GM19328 (cell line): ENCODE data around the gene GOLGA6L2.

ENCODE experiments used
- ATAC-seq: cut with Tn5 transposase; IDR thresholded peaks from one replicate; pipeline ENCODE4 v1.9.1; 2021; ENCODE audit warnings: mild to moderate bottlenecking, moderate library complexity; ENCODE audit not compliant: unreplicated experiment

Gene GOLGA6L2, protein sequence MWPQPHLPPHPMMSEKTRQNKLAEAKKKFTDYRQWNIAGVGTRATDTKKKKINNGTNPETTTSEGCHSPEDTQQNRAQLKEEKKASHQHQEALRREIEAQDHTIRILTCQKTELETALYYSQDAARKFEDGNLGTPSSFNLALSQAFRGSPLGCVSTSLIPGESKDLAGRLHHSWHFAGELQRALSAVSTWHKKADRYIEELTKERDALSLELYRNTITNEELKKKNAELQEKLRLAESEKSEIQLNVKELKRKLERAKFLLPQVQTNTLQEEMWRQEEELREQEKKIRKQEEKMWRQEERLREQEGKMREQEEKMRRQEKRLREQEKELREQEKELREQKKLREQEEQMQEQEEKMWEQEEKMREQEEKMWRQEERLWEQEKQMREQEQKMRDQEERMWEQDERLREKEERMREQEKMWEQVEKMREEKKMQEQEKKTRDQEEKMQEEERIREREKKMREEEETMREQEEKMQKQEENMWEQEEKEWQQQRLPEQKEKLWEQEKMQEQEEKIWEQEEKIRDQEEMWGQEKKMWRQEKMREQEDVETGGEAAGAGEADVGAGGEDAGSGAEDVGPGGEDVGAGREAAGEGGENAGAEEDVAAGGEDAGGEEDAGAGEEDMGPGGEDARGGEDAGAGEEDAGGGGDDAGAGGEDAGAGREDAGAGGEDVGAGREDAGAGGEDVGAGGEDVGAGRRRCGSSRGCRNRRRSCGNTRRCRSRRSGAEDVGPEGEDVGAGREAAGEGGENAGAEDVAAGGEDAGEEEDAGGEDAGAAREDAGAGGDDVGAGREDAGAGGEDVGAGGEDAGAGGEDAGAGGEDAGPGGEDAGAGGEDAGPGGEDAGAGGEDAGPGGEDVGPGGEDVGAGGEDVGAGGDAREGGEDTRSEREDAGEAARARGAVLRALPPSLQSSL

DNA sequence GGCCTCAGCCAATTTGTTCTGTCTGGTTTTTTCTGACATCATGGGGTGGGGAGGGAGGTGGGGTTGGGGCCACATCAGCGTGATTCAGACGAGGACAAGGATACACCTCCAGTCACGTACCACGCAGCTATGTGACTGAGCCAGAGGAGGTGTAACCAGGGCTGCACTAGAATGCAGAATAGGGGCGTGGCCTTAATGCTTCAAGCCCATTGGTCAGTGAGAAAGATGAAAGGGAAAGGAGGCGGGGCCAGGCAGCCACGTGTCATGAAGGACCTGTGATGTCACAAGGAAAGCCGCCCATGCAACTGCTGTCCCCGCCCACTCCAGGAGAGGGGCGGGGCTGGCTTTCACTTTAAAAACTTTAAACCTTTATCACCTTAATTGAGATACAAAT lies at the start of gene GOLGA6L2:
Gene GOLGA6L2 (minus strand): TSS at position 137 of the 394 bp plus-strand sequence. CDS start 62 bp downstream, at position 75.
- ATAC-seq, result no peak

- no peak for ATAC-seq
These were observed 37.8 kb upstream of the GOLGA6L2 start for GRCh38 chr15:23484870-23485269.

GRCh38 chr15:23483821-23484299 lies 36.8 kb upstream of the GOLGA6L2 start:
- no peak for ATAC-seq

GRCh38 chr15:23482764-23483489 lies 35.9 kb upstream of the GOLGA6L2 start:
- no peak for ATAC-seq

- no peak for ATAC-seq
These were observed 35.2 kb upstream of the GOLGA6L2 start for GRCh38 chr15:23482228-23482627.

GRCh38 chr15:23477920-23478319 lies 30.9 kb upstream of the GOLGA6L2 start:
- no peak for ATAC-seq

DNA sequence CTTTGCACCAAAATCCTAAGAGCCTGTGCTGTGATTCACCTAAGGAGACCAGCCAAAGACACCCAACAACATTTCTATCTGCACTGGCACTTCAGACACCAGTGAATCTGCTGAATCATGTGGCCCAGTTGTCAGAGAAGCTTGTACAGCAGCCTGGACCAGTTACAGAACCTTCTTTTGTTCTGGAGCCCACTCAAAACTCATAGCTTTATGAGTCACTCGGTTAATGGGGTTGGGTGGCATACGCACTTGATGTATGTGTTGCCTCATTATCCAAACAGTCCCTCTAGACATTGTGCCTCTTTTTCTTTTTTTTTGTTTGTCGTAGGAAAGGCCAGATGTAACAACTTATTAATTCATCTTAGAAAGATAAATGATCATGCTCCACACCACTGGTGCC lies 25.6 kb upstream of the GOLGA6L2 start:
- ATAC-seq, result no peak

DNA sequence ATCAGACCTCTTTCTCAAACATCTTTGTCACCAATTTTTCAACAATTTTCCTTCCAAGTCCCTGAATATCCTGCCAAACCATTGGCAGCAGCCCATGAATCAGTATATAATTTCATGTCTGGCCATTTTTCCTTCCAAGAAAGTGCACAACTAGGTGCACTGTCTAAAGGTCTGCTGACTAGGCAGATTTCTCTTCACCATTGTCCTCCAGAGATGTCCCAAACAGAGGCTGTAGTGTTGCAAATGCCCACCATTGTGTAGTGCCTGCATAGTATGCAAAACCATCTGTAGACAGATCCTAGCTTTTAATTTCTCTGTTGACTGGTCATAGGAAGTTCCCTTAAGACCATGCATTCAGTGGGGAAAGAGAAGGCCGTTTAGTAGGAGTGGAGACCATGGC lies 25.0 kb upstream of the GOLGA6L2 start:
- no peak for ATAC-seq

DNA sequence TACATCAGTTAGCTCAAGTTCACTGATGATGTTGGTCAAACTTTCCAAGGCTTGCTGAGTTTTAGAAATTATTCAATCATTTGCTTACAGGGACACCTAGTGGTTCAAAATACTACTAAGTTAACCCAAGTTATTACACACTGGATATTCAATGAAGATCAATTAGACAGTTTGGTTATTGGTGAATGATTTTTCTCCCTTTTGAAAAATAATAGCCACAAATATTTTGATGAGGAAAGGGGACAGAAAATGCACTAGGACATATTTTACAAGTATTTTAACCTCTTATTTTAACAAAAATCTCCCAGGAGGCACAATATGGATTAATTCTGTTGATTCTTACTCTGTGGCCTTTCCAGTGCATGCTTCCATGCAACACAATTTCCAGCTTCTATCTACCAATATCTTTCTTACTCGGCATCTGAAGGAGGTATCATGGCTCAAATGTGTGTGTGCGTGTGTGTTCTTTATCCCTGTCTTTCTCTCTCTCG lies 20.1 kb upstream of the GOLGA6L2 start:
- no peak for ATAC-seq

DNA sequence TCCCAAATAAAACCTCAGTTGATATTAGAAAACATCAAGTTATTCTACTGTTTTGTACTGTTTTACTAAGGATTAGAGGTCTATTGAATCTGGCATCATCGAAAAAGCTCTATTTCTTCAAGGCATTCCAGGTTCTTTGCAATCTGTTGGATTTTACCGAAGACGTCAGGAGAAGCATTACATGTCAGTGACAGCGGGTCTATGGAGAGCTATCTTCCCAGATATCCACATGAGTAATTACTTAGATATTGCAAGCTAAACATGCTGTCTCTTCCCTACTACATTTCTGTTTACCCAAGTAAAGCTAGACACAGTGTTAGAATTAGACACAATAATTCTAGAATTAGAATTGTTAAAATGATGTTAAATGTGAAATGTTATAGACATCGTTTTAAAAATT lies 10.8 kb upstream of the GOLGA6L2 start:
- no peak for ATAC-seq

DNA sequence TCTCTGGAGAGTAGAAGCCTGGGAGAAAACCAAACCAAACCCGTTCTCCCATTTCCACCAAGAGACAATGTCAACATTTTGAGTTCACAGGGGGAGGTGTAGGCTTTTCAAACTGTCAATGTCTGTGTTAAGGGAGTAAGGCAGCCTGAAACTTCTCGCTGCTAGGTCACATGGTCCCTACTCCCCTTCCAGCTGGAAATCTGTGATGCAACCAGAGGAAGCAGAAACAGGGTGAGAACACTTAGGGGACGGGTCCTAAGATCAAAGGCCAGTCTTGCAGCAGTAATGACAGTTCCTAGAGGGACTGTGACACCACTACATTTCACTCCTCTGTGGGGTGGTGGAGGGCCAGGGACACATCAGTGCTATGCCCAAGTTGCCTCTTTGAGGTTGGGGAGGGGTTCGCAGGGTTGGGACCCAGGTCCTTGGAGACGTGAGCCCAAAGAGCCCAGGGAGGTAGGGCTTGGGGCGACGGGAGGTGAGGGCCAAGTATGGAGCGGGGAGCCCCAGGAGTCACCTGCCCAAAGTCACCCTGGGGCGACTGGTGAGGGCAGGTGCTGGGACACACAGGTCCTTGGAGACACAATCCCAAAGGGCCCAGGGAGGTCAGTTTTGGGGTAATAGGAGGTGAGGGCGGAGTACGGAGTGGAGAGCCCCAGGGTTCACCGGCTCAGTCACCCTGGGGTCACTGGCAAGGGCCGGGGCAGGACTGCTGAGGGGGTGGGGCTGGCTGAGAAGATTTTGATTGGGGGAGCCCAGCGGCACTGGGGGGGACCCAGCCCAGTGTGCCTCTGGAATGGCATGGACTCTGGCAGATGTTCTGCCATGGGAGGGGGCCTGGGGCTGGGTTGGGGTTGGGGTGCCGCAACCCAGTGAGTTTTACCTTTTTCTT lies 582 bp downstream of the GOLGA6L2 start:
- no peak for ATAC-seq

DNA sequence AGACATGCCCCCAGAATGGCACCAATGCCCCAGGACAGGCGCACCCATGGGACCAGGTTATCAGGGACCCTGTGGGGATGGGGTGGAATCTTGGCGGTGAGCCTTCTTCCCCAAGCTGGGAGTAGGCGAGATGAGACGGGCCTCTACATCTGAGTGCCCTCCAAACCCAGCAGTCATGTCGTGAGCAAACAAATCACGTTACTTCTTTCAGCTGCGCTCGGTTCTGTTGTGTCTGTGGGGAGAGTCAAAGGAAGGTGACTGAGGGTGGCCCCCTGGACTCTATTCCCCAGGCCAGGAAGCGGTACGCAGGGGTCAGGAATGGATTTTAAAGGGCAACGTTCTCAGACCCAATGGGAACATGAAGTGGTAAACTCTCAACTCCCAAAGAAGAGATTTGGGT lies 2.8 kb downstream of the GOLGA6L2 start:
- no peak for ATAC-seq

- no peak for ATAC-seq
These were observed 5.8 kb downstream of the GOLGA6L2 start for GRCh38 chr15:23441204-23441603.

GRCh38 chr15:23440596-23440995 lies 6.4 kb downstream of the GOLGA6L2 start:
- ATAC-seq, result no peak

DNA sequence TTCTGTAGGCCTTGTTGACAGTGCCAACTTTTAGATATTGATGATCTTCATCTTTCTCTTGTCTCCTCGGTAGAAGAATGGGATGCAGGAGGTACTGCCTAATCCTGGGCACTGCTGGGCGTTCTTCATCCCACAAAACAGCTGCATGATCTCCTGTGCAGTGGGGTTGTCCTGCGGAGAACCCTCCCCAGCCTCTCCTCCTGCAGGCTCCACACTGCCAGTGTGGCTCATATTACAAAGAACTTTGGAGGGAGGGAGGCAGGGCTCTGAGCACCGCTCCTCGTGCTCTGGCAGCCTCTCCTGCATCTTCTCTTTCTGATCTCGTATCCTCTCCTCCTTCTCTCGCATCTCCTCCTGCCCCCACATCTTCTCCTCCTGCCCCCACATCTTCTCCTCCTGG lies 7.5 kb downstream of the GOLGA6L2 start:
- ATAC-seq, result no peak

DNA sequence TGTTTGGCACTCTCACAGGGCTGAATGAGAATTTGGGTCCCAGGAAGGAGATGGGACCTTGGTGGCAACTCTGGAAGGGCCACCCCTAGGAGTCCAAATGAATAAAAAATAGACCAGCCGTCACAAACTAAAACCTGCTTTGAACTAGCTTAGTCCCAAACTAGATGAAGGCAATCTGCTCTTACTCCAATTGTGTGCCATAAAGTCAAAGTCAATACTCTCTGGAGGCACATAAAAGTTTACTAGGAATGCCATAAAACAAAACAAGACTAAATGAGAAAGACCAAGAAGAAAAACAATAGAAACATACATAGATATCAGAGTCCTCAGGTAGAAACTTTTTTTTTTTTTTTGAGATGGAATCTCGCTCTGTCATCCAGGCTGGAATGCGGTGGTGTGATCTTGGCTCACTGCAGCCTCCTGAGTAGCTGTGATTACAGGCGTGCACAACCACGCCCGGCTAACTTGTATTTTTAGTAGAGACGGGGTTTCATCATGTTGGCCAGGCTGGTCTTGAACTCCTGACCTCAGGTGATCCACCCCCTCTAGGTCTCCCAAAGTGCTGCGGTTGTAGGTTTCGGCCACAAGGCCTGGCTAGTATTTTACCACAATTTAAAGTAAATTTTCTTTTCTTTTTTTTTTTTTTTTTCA lies 8.1 kb downstream of the GOLGA6L2 start:
- ATAC-seq, result no peak

- ATAC-seq, result no peak
These were observed 9.4 kb downstream of the GOLGA6L2 start for GRCh38 chr15:23437673-23438072.

- no peak for ATAC-seq
These were observed 9.9 kb downstream of the GOLGA6L2 start for GRCh38 chr15:23437146-23437545.

DNA sequence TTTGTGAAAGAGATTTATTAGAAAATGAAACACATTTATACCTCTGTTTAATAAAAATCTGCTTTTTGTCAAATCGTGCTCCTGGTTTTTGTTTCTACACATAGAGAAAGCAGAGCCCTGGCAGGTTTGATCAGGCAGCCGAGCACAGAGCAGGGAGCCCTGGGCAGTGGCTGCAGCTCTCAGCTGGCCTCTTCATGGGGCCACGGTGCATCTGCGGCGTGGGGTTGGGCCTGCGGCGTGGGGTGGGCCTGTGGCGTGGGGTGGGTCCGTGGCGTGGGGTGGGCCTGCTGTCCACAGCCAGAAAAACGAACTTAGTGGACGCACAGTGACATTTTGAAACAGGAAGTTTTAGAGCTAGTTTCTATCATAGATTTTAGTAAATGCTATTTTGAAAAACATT lies 10.6 kb downstream of the GOLGA6L2 start:
- no peak for ATAC-seq
